Measurements from ENCODE around the gene RABAC1. TPM values are rescaled to one million over a fixed set of nuclear protein-coding genes. Genes with fewer than 3 reads are reported as not detected.

RABAC1 gene
- total and polyA plus RNA-seq, 2 of the 8 experiments (the other 6 are each of a cell fraction or from before 2014, with no cell fraction given) = 124 to 439 TPM

DNA sequence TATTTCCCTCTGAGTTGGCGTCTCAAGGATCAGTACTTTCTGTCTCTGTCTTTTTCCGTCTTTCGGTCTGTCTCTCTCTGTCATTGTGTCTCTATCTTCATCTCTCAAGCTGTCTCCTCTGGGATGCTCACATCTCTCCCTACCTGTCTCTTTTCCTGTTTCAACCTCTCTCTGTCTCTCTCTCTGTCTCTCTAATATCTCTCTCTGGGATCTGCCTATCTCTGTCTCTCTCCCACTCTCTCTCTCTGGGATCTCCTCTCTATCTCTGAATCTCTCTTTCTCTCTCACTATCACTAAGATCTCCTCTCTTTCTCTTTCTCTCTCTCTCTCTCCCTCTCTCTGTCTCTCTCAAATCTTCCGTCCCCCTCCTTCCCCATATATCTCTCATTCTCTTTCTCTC lies 30.9 kb upstream of the RABAC1 start:
- Histone ChIP-seq H3K79me1 (ENCODE audit: low read depth, low read length) (no peaks in the 10 kb centered on the region), H3K27ac (ENCODE audit: low read depth, low read length) (no peak overlapping the region), H3K18ac (ENCODE audit: extremely low read depth, low read length) (no peak overlapping the region), H2BK120ac (replicated peaks; ENCODE audit: low read depth, low read length) (no peak overlapping the region), H3K79me2 (ENCODE audit: control insufficient read depth in 1 of 2, insufficient read depth in 2 of 2, low read length in 2 of 2) (no peaks in the 10 kb centered on the region), H4K91ac (replicated peaks; ENCODE audit: insufficient read length, low read length) (no peak overlapping the region), H3K4me1 (replicated peaks in 1 of 4; ENCODE audit: control insufficient read depth in 3 of 4, insufficient read depth in 4 of 4, low read length in 3 of 4) (peaks cover 0 to 9% (median 7%) of the 10 kb centered on the region in 4 experiments; a peak in 6 of 7 replicates), H3K4me2 (ENCODE audit: insufficient read depth in 1 of 2, low read depth in 2 of 2, low read length in 2 of 2) (no peak overlapping the region), H2AK5ac (ENCODE audit: low read depth, low read length) (no peak overlapping the region), H2BK20ac (ENCODE audit: low read length) (no peak overlapping the region), H3K23me2 (ENCODE audit: low read depth, low read length) (peaks cover 13% of the 10 kb centered on the region; the same call in 1 of the 2 replicates), H2BK15ac (ENCODE audit: low read length) (no peak overlapping the region), H3K9me3 (ENCODE audit: insufficient read depth in 2 of 2, low read depth in 1 of 2, low read length in 1 of 2) (no peaks in the 10 kb centered on the region), H3K4me3 (ENCODE audit: extremely low read depth in 1 of 4, insufficient read depth in 2 of 4, low read depth in 3 of 4, low read length in 4 of 4) (no peak overlapping the region), H2BK5ac (ENCODE audit: low read depth, low read length) (no peak overlapping the region), H4K20me1 (replicated peaks in 1 of 2; ENCODE audit: control insufficient read depth in 1 of 2, insufficient read depth in 2 of 2, low read length in 2 of 2) (peaks cover 4 to 12% of the 10 kb centered on the region in 2 experiments), H3K27me3 (replicated peaks in 1 of 4; ENCODE audit: control insufficient read depth in 3 of 4, extremely low read depth in 1 of 4, insufficient read depth in 3 of 4, low read length in 3 of 4) (peaks cover 3 to 14% (median 13%) of the 10 kb centered on the region in 4 experiments), H3K36me3 (ENCODE audit: control insufficient read depth in 2 of 4, insufficient read depth in 4 of 4, low read length in 3 of 4) (peaks cover 2 to 8% (median 6%) of the 10 kb centered on the region in 4 experiments; a peak in 3 of 8 replicates), H4K8ac (ENCODE audit: extremely low read depth, insufficient read depth, low read length) (no peak overlapping the region), H3K9ac (replicated peaks in 1 of 4; ENCODE audit: extremely low read depth in 1 of 4, low read depth in 3 of 4, low read length in 3 of 4) (no peak overlapping the region), H3K56ac (replicated peaks; ENCODE audit: insufficient read length, low read depth, low read length) (no peak overlapping the region), H4K5ac (ENCODE audit: insufficient read length, low read depth, low read length) (no peak overlapping the region), H3K14ac (ENCODE audit: insufficient read length) (no peak overlapping the region), H2AFZ (ENCODE audit: low read length) (no peak overlapping the region), H2BK12ac (ENCODE audit: low read depth, low read length) (no peak overlapping the region), H3K23ac (ENCODE audit: insufficient read length) (no peak overlapping the region), H3K4ac (replicated peaks; ENCODE audit: insufficient read length, low read depth, low read length) (no peak overlapping the region)
- no peak for TF ChIP-seq CHD2 (IDR thresholded peaks at IDR 0.05; ENCODE audit: low read length)
- TF ChIP-seq KDM4A (IDR thresholded peaks at IDR 0.05; ENCODE audit: low read depth, low read length, severe bottlenecking) = no peak
- TF ChIP-seq, protein P1, sequence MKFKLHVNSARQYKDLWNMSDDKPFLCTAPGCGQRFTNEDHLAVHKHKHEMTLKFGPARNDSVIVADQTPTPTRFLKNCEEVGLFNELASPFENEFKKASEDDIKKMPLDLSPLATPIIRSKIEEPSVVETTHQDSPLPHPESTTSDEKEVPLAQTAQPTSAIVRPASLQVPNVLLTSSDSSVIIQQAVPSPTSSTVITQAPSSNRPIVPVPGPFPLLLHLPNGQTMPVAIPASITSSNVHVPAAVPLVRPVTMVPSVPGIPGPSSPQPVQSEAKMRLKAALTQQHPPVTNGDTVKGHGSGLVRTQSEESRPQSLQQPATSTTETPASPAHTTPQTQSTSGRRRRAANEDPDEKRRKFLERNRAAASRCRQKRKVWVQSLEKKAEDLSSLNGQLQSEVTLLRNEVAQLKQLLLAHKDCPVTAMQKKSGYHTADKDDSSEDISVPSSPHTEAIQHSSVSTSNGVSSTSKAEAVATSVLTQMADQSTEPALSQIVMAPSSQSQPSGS (IDR thresholded peaks at IDR 0.05; ENCODE audit: low read length) = no peak
- no peak for TF ChIP-seq HDAC6 (IDR thresholded peaks at IDR 0.05; ENCODE audit: low read depth, low read length)
- no peak for TF ChIP-seq TAF7 (optimal IDR thresholded peaks at IDR 0.05; ENCODE audit: borderline replicate concordance, low read depth, low read length)
- TF ChIP-seq SP2 (IDR thresholded peaks at IDR 0.05; ENCODE audit: low read length) = no peak
- no peak for DNase-seq (ENCODE audit: low read depth in 1 of 2, low spot score in 2 of 2)
- no peak for FAIRE-seq
- POLR2A ChIA-PET (ENCODE audit: partially characterized antibody) = no interaction called here
- CTCF ChIA-PET (ENCODE audit: partially characterized antibody) = no interaction called here
- 87 to 100% methylated on average over 1 to 4 of the region's 4 CpGs for whole genome bisulfite sequencing, 2 experiments (ENCODE audit: extremely low coverage in 1 of 2, insufficient coverage in 1 of 2, insufficient read length in 1 of 2, insufficient replicate concordance in 2 of 2, low coverage in 1 of 2, low lambda C conversion rate in 2 of 2, missing lambda C conversion rate in 1 of 2)

Data from H1 (cell line).